Loucy (cell line): ENCODE results near the gene RBBP5.

Source experiments
- H2AFZ ChIP-seq: fragments of 200-600 bp; sonication (generic); 2 replicates; pipeline ENCODE4 v1.6.0; 2016; ENCODE audit warnings: antibody characterized with exemption, mild to moderate bottlenecking, low read length, moderate library complexity
- H3F3A ChIP-seq: fragments of 200-600 bp; 2 replicates; pipeline ENCODE4 v1.6.0; 2016; ENCODE audit warnings: antibody characterized with exemption, low read depth, mild to moderate bottlenecking
- H3K27me3 ChIP-seq: fragments of 200-600 bp; sonication (generic); 2 replicates; pipeline ENCODE4 v1.6.1; 2014; ENCODE audit warnings: low read length, mild to moderate bottlenecking; ENCODE audit not compliant: insufficient read depth, poor library complexity, severe bottlenecking
- H3K36me3 ChIP-seq: fragments of 200-600 bp; sonication (generic); 2 replicates; pipeline ENCODE4 v1.6.1; 2016; ENCODE audit warnings: low read length; ENCODE audit not compliant: insufficient read depth
- H3K4me1 ChIP-seq: fragments of 200-600 bp; sonication (generic); 2 replicates; pipeline ENCODE4 v1.5.1; 2014; ENCODE audit warnings: low read length, mild to moderate bottlenecking; ENCODE audit not compliant: insufficient read depth, poor library complexity, severe bottlenecking
- H3K4me2 ChIP-seq: fragments of 200-600 bp; sonication (generic); 2 replicates; pipeline ENCODE4 v1.6.0; 2014; ENCODE audit warnings: antibody characterized with exemption, low read length, low read depth, mild to moderate bottlenecking; ENCODE audit not compliant: poor library complexity, severe bottlenecking
- H3K4me3 ChIP-seq: fragments of 200-600 bp; sonication (generic); 2 replicates; pipeline ENCODE4 v1.5.1; 2014; ENCODE audit warnings: low read length, mild to moderate bottlenecking, mixed read lengths; ENCODE audit not compliant: poor library complexity, severe bottlenecking
- H3K79me2 ChIP-seq: fragments of 200-600 bp; sonication (generic); 2 replicates; pipeline ENCODE4 v1.6.1; 2014; ENCODE audit warnings: low read length; ENCODE audit not compliant: insufficient read depth
- H3K9ac ChIP-seq: fragments of 200-600 bp; sonication (generic); 2 replicates; pipeline ENCODE4 v1.6.0; 2014; ENCODE audit warnings: mild to moderate bottlenecking, low read depth, low read length, moderate library complexity; ENCODE audit not compliant: poor library complexity, severe bottlenecking
- H3K9me2 ChIP-seq: fragments of 200-600 bp; sonication (generic); replicated peaks from 2 replicates; pipeline ENCODE4 v1.6.1; 2016; ENCODE audit warnings: low read depth, low read length, mixed read lengths
- H3K9me3 ChIP-seq: fragments of 200-600 bp; sonication (generic); 2 replicates; pipeline ENCODE4 v1.6.1; 2014; ENCODE audit warnings: mild to moderate bottlenecking, antibody characterized with exemption, low read length, low read depth; ENCODE audit not compliant: insufficient read depth
- H4K20me1 ChIP-seq: fragments of 200-600 bp; sonication (generic); 2 replicates; pipeline ENCODE4 v1.6.0; 2014; ENCODE audit warnings: antibody characterized with exemption, low read length, mild to moderate bottlenecking; ENCODE audit not compliant: insufficient read depth, poor library complexity, severe bottlenecking
- EZH2phosphoT487 ChIP-seq: fragments of 200-600 bp; IDR thresholded peaks from 2 replicates; pipeline ENCODE4 v1.6.1; 2018; ENCODE audit warnings: antibody characterized with exemption, mild to moderate bottlenecking, moderate library complexity, borderline replicate concordance
- TF ChIP-seq, protein P1 (sequence below): fragments of 200-600 bp; sonication (generic); conservative IDR thresholded peaks from 2 replicates; pipeline ENCODE4 v1.5.1; 2014; ENCODE audit warnings: mild to moderate bottlenecking, antibody characterized with exemption, low read length

The RBBP5 gene

DNA sequence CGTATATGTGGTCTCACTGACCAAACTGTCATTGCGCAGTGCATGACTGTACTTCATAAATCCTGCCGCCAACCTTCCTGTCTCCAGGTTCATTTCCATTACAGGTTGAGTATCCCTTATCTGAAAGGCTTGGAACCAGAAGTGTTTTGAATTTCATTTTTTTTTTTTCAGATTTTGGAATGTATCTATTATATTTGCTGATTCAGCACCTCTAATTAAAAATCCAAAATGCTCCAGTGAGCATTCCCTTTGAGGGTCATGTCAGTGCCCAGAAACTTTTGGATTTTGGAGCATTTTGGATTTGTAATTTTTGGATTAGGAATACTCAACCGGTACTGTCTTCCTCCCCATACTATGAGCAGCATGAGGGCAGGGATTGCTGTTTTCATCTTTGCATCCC lies 30.7 kb upstream of the RBBP5 start:
- Histone ChIP-seq H3K27me3 (no peaks in the 10 kb centered on the region), H3K4me3 (no peak overlapping the region), H3F3A (no peaks in the 10 kb centered on the region), H3K4me2 (no peak overlapping the region), H3K9me2 (no peaks in the 10 kb centered on the region), H2AFZ (no peak overlapping the region), H4K20me1 (no peaks in the 10 kb centered on the region), H3K79me2 (no peaks in the 10 kb centered on the region), H3K36me3 (peaks cover 33% of the 10 kb centered on the region; the same call in 1 of the 2 replicates), H3K4me1 (no peaks in the 10 kb centered on the region), H3K9me3 (peaks cover 14% of the 10 kb centered on the region; the same call in 1 of the 2 replicates), H3K9ac (no peak overlapping the region)
- no peak for TF ChIP-seq EZH2phosphoT487
- TF ChIP-seq, protein P1, sequence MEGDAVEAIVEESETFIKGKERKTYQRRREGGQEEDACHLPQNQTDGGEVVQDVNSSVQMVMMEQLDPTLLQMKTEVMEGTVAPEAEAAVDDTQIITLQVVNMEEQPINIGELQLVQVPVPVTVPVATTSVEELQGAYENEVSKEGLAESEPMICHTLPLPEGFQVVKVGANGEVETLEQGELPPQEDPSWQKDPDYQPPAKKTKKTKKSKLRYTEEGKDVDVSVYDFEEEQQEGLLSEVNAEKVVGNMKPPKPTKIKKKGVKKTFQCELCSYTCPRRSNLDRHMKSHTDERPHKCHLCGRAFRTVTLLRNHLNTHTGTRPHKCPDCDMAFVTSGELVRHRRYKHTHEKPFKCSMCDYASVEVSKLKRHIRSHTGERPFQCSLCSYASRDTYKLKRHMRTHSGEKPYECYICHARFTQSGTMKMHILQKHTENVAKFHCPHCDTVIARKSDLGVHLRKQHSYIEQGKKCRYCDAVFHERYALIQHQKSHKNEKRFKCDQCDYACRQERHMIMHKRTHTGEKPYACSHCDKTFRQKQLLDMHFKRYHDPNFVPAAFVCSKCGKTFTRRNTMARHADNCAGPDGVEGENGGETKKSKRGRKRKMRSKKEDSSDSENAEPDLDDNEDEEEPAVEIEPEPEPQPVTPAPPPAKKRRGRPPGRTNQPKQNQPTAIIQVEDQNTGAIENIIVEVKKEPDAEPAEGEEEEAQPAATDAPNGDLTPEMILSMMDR: no peak

DNA sequence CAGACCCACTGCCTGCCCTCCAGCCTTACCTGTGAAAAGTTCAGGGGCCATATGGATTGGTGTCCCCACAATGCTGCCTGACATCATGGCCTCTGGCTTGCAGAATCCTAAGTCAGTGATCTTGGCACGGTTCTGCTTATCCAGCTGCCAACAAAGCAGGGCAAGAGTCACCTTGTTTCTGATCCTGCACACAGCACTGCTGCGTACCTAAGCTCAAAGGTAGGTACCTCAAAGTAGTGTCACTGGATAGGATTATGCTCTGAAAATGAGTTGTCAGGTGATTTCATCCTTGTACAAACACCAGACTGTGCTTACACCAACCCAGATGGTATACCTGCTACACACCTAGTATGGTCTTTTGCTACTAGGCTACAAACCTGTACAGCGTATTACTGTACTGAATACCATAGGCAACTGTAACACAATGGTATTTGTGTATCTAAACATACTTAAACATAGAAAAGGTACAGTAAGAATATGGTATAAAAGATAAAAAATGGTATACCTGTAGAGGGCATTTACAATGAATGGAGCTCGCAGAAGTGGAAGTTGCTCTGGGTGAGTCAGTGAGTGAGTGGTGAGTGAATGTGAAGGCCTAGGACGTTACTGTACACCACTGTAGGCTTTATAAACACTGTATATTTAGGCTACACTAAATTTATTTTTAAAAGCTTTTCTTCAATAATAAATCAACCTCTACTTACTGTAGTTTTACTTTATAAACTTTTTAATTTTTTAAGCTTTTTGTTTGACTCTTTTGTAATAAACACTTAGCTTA lies 29.1 kb upstream of the RBBP5 start:
- no peaks in the 10 kb centered on the region for H3K79me2 ChIP-seq
- H3K9me3 ChIP-seq: peaks cover 3% of the 10 kb centered on the region; the same call in 1 of the 2 replicates
- no peak overlapping the region for H3K4me3 ChIP-seq
- no peak overlapping the region for H3K9ac ChIP-seq
- peaks cover 27% of the 10 kb centered on the region; the same call in 1 of the 2 replicates for H3K36me3 ChIP-seq
- H3F3A ChIP-seq: no peaks in the 10 kb centered on the region
- no peaks in the 10 kb centered on the region for H3K9me2 ChIP-seq
- H3K4me2 ChIP-seq: no peak overlapping the region
- no peaks in the 10 kb centered on the region for H4K20me1 ChIP-seq
- TF ChIP-seq, protein P1: no peak
- no peak for TF ChIP-seq EZH2phosphoT487
- no peaks in the 10 kb centered on the region for H3K27me3 ChIP-seq
- no peaks in the 10 kb centered on the region for H3K4me1 ChIP-seq
- no peak overlapping the region for H2AFZ ChIP-seq

DNA sequence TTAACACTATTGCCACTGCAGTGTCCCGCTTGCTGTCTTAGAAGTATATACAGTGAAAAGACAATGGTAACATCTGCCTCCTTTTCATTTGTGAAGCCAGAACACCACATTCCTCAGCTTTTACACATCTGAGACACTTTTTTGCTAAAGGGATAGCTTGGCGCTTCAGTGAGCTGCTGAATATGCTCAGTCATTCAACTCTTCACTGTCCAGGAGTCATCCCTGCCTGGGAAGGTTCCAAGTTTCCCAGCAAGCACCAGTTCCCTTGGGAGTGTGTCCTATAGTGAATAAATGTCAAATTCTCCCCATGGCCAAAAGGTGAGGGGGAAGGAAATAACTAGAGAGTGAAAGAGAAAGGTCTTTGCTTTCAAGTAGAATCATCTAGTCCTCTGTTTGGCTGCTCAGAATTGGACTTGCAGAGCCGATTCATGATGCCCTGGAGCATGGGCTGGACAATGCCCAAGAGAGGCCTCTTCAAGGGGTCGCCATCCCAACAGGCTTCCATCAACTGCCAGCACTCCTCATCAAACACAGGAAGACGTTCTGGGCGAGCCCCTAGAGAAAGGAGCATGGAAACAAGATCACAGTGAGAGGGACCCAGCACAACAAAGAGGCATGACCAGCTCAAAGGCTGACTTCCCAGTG lies 25.5 kb upstream of the RBBP5 start:
- Histone ChIP-seq H2AFZ (no peak overlapping the region), H3K4me2 (no peak overlapping the region)
- no peak for TF ChIP-seq EZH2phosphoT487
- TF ChIP-seq, protein P1: no peak

More for the DNA sequence above, 25.5 kb upstream of the RBBP5 start:
- Histone ChIP-seq H3K4me3 (no peak overlapping the region), H3K79me2 (no peaks in the 10 kb centered on the region), H3K9me2 (no peaks in the 10 kb centered on the region), H3K36me3 (peaks cover 16% of the 10 kb centered on the region; the same call in 1 of the 2 replicates), H3K9me3 (no peaks in the 10 kb centered on the region), H4K20me1 (no peaks in the 10 kb centered on the region), H3F3A (no peaks in the 10 kb centered on the region), H3K4me1 (no peaks in the 10 kb centered on the region), H3K27me3 (no peaks in the 10 kb centered on the region), H3K9ac (no peak overlapping the region)
